Measurements from ENCODE around the gene FIBCD1.

GRCh38 chr9:130871395-130872062 is 67.5 kb downstream of the FIBCD1 start:
- TF ChIP-seq, protein P1, sequence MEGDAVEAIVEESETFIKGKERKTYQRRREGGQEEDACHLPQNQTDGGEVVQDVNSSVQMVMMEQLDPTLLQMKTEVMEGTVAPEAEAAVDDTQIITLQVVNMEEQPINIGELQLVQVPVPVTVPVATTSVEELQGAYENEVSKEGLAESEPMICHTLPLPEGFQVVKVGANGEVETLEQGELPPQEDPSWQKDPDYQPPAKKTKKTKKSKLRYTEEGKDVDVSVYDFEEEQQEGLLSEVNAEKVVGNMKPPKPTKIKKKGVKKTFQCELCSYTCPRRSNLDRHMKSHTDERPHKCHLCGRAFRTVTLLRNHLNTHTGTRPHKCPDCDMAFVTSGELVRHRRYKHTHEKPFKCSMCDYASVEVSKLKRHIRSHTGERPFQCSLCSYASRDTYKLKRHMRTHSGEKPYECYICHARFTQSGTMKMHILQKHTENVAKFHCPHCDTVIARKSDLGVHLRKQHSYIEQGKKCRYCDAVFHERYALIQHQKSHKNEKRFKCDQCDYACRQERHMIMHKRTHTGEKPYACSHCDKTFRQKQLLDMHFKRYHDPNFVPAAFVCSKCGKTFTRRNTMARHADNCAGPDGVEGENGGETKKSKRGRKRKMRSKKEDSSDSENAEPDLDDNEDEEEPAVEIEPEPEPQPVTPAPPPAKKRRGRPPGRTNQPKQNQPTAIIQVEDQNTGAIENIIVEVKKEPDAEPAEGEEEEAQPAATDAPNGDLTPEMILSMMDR (IDR thresholded peaks at IDR 0.05; ENCODE audit: insufficient read depth, low read depth, low read length), result no peak
- TF ChIP-seq EZH2 (IDR thresholded peaks at IDR 0.05; ENCODE audit: insufficient read depth, low read length), result no peak

All from astrocyte (in vitro differentiated cells and primary cell).